SH-SY5Y (cell line): Measurements from ENCODE around the gene SEMA3F.
A peak's percentile ranks its signal among the peaks of the same experiment; 100 is the strongest.

Source experiments
- GATA2 ChIP-seq: IDR thresholded peaks from 2 replicates; pipeline ENCODE4 v1.6.1; 2011; ENCODE audit warnings: mild to moderate bottlenecking, low read depth, low read length
- GATA3 ChIP-seq: IDR thresholded peaks from 2 replicates; pipeline ENCODE4 v1.6.1; 2011; ENCODE audit warnings: low read depth, mild to moderate bottlenecking, low read length, moderate library complexity

DNA sequence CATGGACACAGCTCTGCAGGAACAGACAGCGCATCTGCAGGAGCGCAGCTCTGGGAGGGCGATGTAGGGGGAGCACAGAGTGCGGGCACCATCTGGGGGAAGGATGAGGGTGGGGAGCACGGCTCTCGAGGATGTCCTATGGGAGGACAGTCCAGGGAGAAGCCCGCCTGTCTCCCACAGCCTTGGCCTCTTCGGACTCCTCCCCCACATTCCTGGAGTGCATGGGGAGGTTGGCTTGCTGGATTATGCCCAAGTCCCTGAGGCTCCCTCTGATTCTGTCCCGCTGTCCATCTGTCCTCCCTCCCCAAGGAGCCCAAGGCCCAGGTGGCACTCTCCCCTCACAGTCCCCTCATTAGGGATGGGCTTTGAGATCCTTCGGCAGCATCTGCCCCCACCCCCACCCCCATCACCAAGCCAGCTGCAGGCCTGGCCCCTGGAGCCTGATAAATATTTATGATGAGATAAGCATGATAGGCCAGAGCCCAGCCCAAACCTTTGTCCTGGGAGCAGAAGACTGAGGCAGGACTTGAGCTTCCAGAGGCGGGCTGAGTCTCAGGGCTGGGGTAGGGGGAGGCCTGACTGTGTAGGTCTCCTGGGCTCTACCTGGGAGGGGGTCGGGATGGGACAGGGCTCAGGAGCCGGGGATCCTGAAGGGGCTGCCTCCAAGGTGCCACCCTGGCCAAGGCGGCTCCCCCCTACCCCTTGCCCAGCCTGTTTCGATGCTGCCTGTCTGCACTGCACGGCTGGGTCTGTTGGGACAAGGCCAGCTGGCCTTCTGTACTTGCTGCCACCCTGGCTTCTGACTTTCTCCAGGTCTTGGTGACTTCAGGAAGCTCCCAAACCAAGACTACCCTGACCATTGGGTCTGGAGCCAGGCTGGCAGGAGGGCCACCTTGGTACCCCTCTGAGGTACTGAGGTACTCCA is 28.6 kb upstream of the SEMA3F start:
- TF ChIP-seq GATA2 (peak; percentile 65), GATA3 (no peak)
